Neural cell (in vitro differentiated cells): Measurements from ENCODE around the gene MEGF11. TPM values are rescaled to one million over a fixed set of nuclear protein-coding genes. Genes with fewer than 3 reads are reported as not detected.

Experiments
- H2AFZ ChIP-seq: fragments of 200-600, 300-800 bp; sonication (generic), shearing (Covaris generic); 2 replicates; pipeline ENCODE4 v1.6.0; 2014; ENCODE audit warnings: low read depth, mild to moderate bottlenecking, antibody characterized with exemption, low read length, moderate library complexity
- H3F3A ChIP-seq: fragments of 200-600 bp; shearing (Covaris generic); 2 replicates; pipeline ENCODE4 v1.6.1; 2016; ENCODE audit warnings: mild to moderate bottlenecking, moderate library complexity, mixed read lengths, antibody characterized with exemption, low read length; ENCODE audit not compliant: insufficient read depth, poor library complexity, severe bottlenecking
- H3K27ac ChIP-seq: fragments of 200-600, 300-800 bp; sonication (generic), shearing (Covaris generic); 2 replicates; pipeline ENCODE4 v1.5.1; 2014; ENCODE audit warnings: mild to moderate bottlenecking, low read length, moderate library complexity
- H3K27me3 ChIP-seq: fragments of 300-800, 200-600 bp; sonication (generic), shearing (Covaris generic); 2 replicates; pipeline ENCODE4 v1.6.0; 2014; ENCODE audit warnings: mild to moderate bottlenecking, low read depth, low read length, moderate library complexity; ENCODE audit not compliant: insufficient read depth
- H3K36me3 ChIP-seq: fragments of 300-800, 200-600 bp; sonication (generic), shearing (Covaris generic); 2 replicates; pipeline ENCODE4 v1.5.1; 2014; ENCODE audit warnings: mild to moderate bottlenecking, antibody characterized with exemption, low read length, moderate library complexity; ENCODE audit not compliant: insufficient read depth
- H3K4me2 ChIP-seq: fragments of 300-800, 200-600 bp; sonication (generic), shearing (Covaris generic); 2 replicates; pipeline ENCODE4 v1.6.0; 2014; ENCODE audit warnings: mild to moderate bottlenecking, low read length
- H3K4me3 ChIP-seq: fragments of 300-800, 200-600 bp; sonication (generic), shearing (Covaris generic); 2 replicates; pipeline ENCODE4 v1.5.1; 2014; ENCODE audit warnings: mild to moderate bottlenecking, low read length, moderate library complexity
- H3K79me2 ChIP-seq: fragments of 200-600 bp; shearing (Covaris generic); replicated peaks from 2 replicates; pipeline ENCODE4 v1.6.0; 2014; ENCODE audit warnings: mild to moderate bottlenecking, low read length, moderate library complexity; ENCODE audit not compliant: insufficient read depth
- H3K9ac ChIP-seq: fragments of 300-800, 200-600 bp; sonication (generic), shearing (Covaris generic); 2 replicates; pipeline ENCODE4 v1.6.1; 2016; ENCODE audit warnings: mild to moderate bottlenecking, low read length, mixed read lengths
- H3K9me2 ChIP-seq: fragments of 200-600 bp; shearing (Covaris generic); 2 replicates; pipeline ENCODE4 v1.6.1; 2016; ENCODE audit warnings: mild to moderate bottlenecking, low read length, mixed read lengths; ENCODE audit not compliant: insufficient read depth
- H3K9me3 ChIP-seq: fragments of 200-600, 300-800 bp; sonication (generic), shearing (Covaris generic); 2 replicates; pipeline ENCODE4 v1.6.1; 2016; ENCODE audit warnings: mild to moderate bottlenecking, mixed run types, low read length, moderate library complexity, mixed read lengths
- H4K20me1 ChIP-seq: fragments of 200-600 bp; shearing (Covaris generic); 2 replicates; pipeline ENCODE4 v1.6.1; 2016; ENCODE audit warnings: mild to moderate bottlenecking, mixed run types; ENCODE audit not compliant: insufficient read depth
- CTCF ChIP-seq: fragments of 450-650 bp; IDR thresholded peaks from 2 replicates; pipeline ENCODE4 v1.5.1; 2014; ENCODE audit warnings: antibody characterized with exemption, mild to moderate bottlenecking, moderate library complexity; ENCODE audit not compliant: poor library complexity, severe bottlenecking
- EP300 ChIP-seq: fragments of 450-650 bp; conservative IDR thresholded peaks from 2 replicates; pipeline ENCODE4 v1.6.1; 2014; ENCODE audit warnings: antibody characterized with exemption, mild to moderate bottlenecking, moderate library complexity; ENCODE audit not compliant: poor library complexity, severe bottlenecking
- EZH2 ChIP-seq: fragments of 200-600, 300-800 bp; shearing (Covaris generic), sonication (generic); IDR thresholded peaks from 2 replicates; pipeline ENCODE4 v1.6.1; 2014; ENCODE audit warnings: antibody characterized with exemption, low read length, borderline replicate concordance, mild to moderate bottlenecking; ENCODE audit not compliant: insufficient read depth, poor library complexity, severe bottlenecking
- MXI1 ChIP-seq: fragments of 450-650 bp; conservative IDR thresholded peaks from 2 replicates; pipeline ENCODE4 v1.6.1; 2014; ENCODE audit warnings: antibody characterized with exemption, mild to moderate bottlenecking; ENCODE audit not compliant: poor library complexity, severe bottlenecking
- POLR2AphosphoS5 ChIP-seq: IDR thresholded peaks from 2 replicates; pipeline ENCODE4 v1.6.1; 2012
- RAD21 ChIP-seq: fragments of 450-650 bp; conservative IDR thresholded peaks from 2 replicates; pipeline ENCODE4 v1.6.1; 2014; ENCODE audit warnings: antibody characterized with exemption, mild to moderate bottlenecking, moderate library complexity
- REST ChIP-seq: IDR thresholded peaks from 2 replicates; pipeline ENCODE4 v1.6.1; 2012; ENCODE audit warnings: borderline replicate concordance
- SMC3 ChIP-seq: fragments of 450-650 bp; conservative IDR thresholded peaks from 2 replicates; pipeline ENCODE4 v1.6.1; 2014; ENCODE audit warnings: antibody characterized with exemption, mild to moderate bottlenecking, moderate library complexity; ENCODE audit not compliant: poor library complexity
- TAF1 ChIP-seq: IDR thresholded peaks from 2 replicates; pipeline ENCODE4 v1.6.1; 2012; ENCODE audit warnings: low read depth
- polyA plus RNA-seq: library from polyadenylated mRNA; depleted of rRNA; stranded (reverse); fragments of >200 nt; gene quantifications from 2 replicates; pipeline ENCODE4 v1.2.3, GENCODE V29; 2014

MEGF11 gene
- polyA plus RNA-seq, 1 donor from 2014 or later, result 0.64 TPM

- Histone ChIP-seq H3K4me3 (no peak overlapping the region), H3K9me3 (no peaks in the 10 kb centered on the region), H2AFZ (no peak overlapping the region), H3K36me3 (no peaks in the 10 kb centered on the region), H4K20me1 (no peaks in the 10 kb centered on the region), H3K79me2 (no peaks in the 10 kb centered on the region), H3K4me2 (no peak overlapping the region), H3K9me2 (no peaks in the 10 kb centered on the region), H3K9ac (no peak overlapping the region), H3K27ac (no peak overlapping the region), H3K27me3 (no peaks in the 10 kb centered on the region), H3F3A (no peaks in the 10 kb centered on the region)
- TF ChIP-seq MXI1 (no peak), CTCF (no peak), TAF1 (no peak), REST (no peak), EZH2 (no peak), SMC3 (no peak), POLR2AphosphoS5 (no peak), RAD21 (no peak), EP300 (no peak)
Observed at GRCh38 chr15:65923264-65923663, 330.3 kb downstream of the MEGF11 start.

GRCh38 chr15:65922621-65923020 lies 330.9 kb downstream of the MEGF11 start:
- Histone ChIP-seq H3F3A (no peaks in the 10 kb centered on the region), H2AFZ (no peak overlapping the region), H3K4me3 (no peak overlapping the region), H3K36me3 (no peaks in the 10 kb centered on the region), H3K9me2 (no peaks in the 10 kb centered on the region), H3K27ac (no peak overlapping the region), H3K9ac (no peak overlapping the region), H4K20me1 (no peaks in the 10 kb centered on the region), H3K79me2 (no peaks in the 10 kb centered on the region), H3K9me3 (no peaks in the 10 kb centered on the region), H3K4me2 (no peak overlapping the region), H3K27me3 (no peaks in the 10 kb centered on the region)
- TF ChIP-seq CTCF, result no peak
- no peak for TF ChIP-seq REST
